Neural crest cell (in vitro differentiated cells): ENCODE results near the gene COL9A3. TPM values are rescaled to one million over a fixed set of nuclear protein-coding genes. Genes with fewer than 3 reads are reported as not detected.

Experiments
- DNase-seq: peaks from one replicate; pipeline ENCODE4 v3.0.0; 2021; ENCODE audit warnings: low read depth, mixed read lengths, low spot score
- H3K27ac Mint-ChIP-seq: one replicate; pipeline ENCODE4 v1.8.0; 2021; ENCODE audit warnings: mild to moderate bottlenecking, mixed read lengths; ENCODE audit not compliant: unreplicated experiment
- H3K27me3 Mint-ChIP-seq: 2 replicates; pipeline ENCODE4 v1.8.0; 2021; ENCODE audit warnings: low read depth, mild to moderate bottlenecking, mixed read lengths
- H3K36me3 Mint-ChIP-seq: 2 replicates; pipeline ENCODE4 v1.8.0; 2021; ENCODE audit warnings: low read depth, mild to moderate bottlenecking, mixed read lengths
- H3K4me1 Mint-ChIP-seq: 2 replicates; pipeline ENCODE4 v1.8.0; 2021; ENCODE audit warnings: mixed read lengths
- H3K4me3 Mint-ChIP-seq: one replicate; pipeline ENCODE4 v1.8.0; 2021; ENCODE audit warnings: mild to moderate bottlenecking, mixed read lengths
- H3K9me3 Mint-ChIP-seq: 2 replicates; pipeline ENCODE4 v1.8.0; 2021; ENCODE audit warnings: mixed read lengths
- total RNA-seq: library from RNA; stranded (reverse); gene quantifications from 2 replicates; pipeline ENCODE4 v1.2.1, GENCODE V29; 2021
- TF ChIP-seq, protein P1 (sequence below): fragments of 200-600 bp; sonication (generic); conservative IDR thresholded peaks from 2 replicates; pipeline ENCODE4 v1.5.0; 2021; ENCODE audit warnings: antibody characterized with exemption, mild to moderate bottlenecking

Gene COL9A3
- total RNA-seq, 1 donor from 2014 or later: 4.6 TPM

DNA sequence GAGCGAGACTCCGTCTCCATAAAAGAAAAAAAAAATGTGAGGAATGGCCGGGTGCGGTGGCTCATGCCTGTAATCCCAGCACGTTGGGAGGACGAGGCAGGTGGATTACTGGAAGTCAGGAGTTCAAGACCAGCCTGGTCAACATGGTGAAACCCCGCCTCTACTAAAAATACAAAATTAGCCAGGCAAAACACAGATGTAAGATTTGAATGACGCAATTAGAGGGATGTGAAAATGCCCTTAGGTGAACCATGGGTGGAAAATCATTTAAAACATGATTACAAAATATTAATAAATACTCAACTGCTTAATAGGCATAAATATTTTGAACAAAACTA is 20.9 kb downstream of the COL9A3 start:
- Mint-ChIP-seq H3K4me3 (no peak overlapping the region), H3K9me3 (no peaks in the 10 kb centered on the region), H3K27me3 (no peaks in the 10 kb centered on the region), H3K4me1 (peaks cover 7% of the 10 kb centered on the region), H3K27ac (no peak overlapping the region), H3K36me3 (no peaks in the 10 kb centered on the region)
- TF ChIP-seq, protein P1, sequence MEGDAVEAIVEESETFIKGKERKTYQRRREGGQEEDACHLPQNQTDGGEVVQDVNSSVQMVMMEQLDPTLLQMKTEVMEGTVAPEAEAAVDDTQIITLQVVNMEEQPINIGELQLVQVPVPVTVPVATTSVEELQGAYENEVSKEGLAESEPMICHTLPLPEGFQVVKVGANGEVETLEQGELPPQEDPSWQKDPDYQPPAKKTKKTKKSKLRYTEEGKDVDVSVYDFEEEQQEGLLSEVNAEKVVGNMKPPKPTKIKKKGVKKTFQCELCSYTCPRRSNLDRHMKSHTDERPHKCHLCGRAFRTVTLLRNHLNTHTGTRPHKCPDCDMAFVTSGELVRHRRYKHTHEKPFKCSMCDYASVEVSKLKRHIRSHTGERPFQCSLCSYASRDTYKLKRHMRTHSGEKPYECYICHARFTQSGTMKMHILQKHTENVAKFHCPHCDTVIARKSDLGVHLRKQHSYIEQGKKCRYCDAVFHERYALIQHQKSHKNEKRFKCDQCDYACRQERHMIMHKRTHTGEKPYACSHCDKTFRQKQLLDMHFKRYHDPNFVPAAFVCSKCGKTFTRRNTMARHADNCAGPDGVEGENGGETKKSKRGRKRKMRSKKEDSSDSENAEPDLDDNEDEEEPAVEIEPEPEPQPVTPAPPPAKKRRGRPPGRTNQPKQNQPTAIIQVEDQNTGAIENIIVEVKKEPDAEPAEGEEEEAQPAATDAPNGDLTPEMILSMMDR: no peak
- no peak for DNase-seq

DNA sequence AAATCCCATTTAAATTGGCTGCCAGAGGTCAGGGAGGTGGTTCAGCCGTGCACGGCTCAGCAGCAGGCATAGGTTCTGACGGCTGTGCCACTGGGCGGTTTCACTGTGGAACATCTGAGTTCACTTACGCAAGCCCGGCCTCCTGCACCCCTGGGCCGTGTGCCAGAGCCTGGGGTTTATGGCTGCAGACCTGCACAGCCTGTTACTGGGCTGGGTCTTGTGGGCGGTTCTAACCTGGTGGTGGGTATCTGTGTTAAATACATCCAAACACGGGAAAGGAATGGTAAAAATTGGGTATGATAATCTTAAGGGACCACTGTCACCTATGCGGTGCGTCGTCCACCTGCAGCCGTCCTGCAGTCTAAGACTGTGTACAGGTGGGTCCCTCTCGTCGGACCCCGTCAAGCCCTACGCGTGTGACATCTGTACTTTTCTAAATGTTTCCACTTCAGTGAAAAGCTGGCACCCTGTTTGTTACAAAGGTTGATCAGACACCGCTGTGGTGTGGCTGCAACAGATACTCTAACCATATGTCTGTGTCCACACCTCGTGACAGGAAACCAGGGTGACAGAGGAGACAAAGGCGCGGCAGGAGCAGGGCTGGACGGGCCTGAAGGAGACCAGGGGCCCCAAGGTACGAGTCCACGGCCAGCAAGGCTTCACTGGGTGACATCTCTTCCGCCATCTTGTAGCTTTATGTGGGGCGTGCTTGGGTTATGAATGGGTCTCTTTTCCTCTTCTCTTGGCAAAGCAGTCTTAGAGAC is 21.5 kb downstream of the COL9A3 start:
- no peaks in the 10 kb centered on the region for H3K27me3 Mint-ChIP-seq
- TF ChIP-seq, protein P1: no peak
- no peak overlapping the region for H3K4me3 Mint-ChIP-seq
- DNase-seq: no peak
- no peak overlapping the region for H3K27ac Mint-ChIP-seq
- no peaks in the 10 kb centered on the region for H3K9me3 Mint-ChIP-seq
- no peaks in the 10 kb centered on the region for H3K36me3 Mint-ChIP-seq
- peaks cover 3% of the 10 kb centered on the region for H3K4me1 Mint-ChIP-seq

DNA sequence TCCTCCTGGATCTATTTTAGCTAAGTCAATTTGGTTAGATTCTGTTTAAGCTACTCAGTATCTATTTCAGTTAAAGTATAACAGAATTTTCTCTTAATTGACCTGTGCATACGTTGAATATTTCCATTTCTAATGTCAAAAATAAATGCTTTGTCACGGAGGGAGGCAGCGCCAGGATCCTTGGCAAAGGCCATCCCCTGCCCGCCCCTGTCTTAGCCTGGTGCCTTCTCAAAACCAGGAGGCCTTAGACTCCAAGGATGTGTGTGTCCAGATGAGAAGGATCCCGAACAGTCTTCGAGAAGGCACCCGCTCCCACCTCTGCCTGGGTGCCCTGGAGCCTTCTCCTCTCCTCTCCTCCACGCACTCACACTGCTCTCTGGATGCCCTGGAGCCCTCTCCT is 22.4 kb downstream of the COL9A3 start:
- no peaks in the 10 kb centered on the region for H3K9me3 Mint-ChIP-seq
- H3K4me3 Mint-ChIP-seq: no peak overlapping the region
- no peak for DNase-seq
- peaks cover 3% of the 10 kb centered on the region for H3K4me1 Mint-ChIP-seq
- peaks cover 3% of the 10 kb centered on the region for H3K36me3 Mint-ChIP-seq
- no peaks in the 10 kb centered on the region for H3K27me3 Mint-ChIP-seq
- TF ChIP-seq, protein P1: no peak
- no peak overlapping the region for H3K27ac Mint-ChIP-seq

DNA sequence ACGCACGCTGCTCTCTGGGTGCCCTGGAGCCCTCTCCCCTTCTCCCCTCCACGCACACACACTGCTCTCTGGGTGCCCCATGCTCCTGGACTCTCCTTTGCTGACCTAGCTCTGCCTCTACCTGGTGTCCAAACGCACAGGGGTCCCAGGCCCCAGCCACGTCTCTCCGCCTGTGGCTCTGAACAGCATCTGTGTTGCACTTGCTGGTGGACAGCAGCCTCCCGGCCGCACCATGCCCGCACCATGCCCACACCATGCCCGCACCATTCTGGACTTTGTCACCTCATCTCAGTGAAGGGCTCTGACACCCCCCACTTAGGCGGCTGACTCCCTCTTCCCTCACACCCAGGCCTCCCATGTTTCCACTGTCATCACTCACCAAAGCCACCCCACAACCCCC is 23.0 kb downstream of the COL9A3 start:
- Mint-ChIP-seq H3K4me1 (peaks cover 3% of the 10 kb centered on the region), H3K4me3 (no peak overlapping the region), H3K27me3 (no peaks in the 10 kb centered on the region), H3K27ac (peak overlapping the region; percentile 71), H3K36me3 (peaks cover 3% of the 10 kb centered on the region), H3K9me3 (no peaks in the 10 kb centered on the region)
- TF ChIP-seq, protein P1: no peak
- DNase-seq: no peak

DNA sequence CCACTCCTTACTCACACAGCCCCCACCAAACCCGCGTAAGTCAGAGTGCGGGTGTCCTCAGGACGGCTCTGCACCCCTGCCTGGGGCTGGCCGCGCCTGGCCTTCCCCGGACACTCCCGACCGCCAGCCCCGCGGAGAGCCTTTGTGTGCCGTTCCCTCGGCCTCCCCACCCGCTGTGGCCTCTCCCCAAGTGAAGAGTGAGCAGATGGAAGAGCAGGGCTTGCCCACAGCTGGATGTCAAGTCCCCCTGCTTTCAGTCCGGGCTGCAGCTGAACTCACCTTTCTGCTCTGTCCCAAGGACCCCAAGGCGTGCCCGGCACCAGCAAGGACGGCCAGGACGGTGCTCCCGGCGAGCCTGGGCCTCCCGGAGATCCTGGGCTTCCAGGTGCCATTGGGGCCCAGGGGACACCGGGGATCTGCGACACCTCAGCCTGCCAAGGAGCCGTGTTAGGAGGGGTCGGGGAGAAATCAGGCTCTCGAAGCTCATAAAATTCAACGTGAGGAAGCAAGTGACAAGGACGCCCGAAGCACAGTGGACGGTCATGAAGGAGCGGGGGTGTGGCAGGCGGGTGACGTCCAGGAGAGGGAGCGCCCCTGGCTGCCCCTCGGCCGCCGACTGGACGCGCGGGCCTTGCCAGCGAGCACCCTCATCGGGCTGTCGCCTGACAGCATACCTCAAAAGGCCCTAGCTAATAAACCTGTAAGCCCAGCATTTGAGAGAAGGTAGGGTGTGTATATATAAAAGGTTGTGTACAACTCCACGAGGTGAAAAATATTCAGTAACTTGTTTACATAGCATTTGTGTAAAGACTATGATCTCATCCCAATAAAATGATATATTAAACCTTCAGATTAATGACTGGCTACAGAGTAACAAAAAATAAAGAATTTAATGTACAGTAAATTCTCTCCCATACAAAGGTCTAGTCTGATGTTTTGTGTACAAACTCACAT is 23.7 kb downstream of the COL9A3 start:
- no peak for DNase-seq
- H3K4me3 Mint-ChIP-seq: no peak overlapping the region
- TF ChIP-seq, protein P1: no peak
- H3K36me3 Mint-ChIP-seq: peaks cover 4% of the 10 kb centered on the region
- no peaks in the 10 kb centered on the region for H3K9me3 Mint-ChIP-seq
- H3K4me1 Mint-ChIP-seq: peaks cover 3% of the 10 kb centered on the region
- no peaks in the 10 kb centered on the region for H3K27me3 Mint-ChIP-seq
- H3K27ac Mint-ChIP-seq: no peak overlapping the region
